ENCODE results near the gene IQCE.
"Not testable (repeated sequence)": the region's sequence is repeated elsewhere in the genome, so short reads cannot be mapped to it uniquely, and the experiment has no call there.

Gene IQCE

DNA sequence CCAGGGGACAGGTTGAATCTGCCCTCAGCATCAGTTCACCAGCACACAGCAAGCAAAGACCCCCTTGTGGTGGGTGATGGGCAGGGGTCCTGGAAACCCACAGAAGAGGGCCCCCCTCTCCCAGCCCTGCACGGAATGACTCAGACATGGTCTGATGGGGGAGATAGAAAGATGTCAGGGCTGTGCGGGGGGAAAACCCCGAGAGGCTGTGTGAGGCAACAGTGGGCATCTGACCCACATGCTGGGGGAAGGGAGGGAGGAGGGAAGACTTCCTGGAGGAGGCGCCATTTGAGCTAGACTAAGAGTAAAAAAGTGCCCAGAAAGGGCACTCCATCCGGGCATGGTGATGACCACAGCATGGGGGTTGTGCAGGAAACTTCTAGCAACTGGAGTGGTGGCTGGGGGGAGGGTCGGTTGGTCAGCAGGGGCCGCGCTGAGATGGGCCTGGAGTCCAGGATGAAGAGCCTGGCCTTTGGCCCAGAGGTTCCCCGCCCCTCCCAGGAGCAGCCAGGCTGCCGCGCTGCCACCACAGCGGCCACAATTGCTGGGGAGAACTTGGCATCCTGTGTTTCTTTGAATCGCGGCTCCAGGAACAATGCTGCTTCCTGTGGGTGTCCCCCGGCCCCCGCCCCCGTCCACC is 36.7 kb upstream of the IQCE start:
- DNase-seq: no peak

DNA sequence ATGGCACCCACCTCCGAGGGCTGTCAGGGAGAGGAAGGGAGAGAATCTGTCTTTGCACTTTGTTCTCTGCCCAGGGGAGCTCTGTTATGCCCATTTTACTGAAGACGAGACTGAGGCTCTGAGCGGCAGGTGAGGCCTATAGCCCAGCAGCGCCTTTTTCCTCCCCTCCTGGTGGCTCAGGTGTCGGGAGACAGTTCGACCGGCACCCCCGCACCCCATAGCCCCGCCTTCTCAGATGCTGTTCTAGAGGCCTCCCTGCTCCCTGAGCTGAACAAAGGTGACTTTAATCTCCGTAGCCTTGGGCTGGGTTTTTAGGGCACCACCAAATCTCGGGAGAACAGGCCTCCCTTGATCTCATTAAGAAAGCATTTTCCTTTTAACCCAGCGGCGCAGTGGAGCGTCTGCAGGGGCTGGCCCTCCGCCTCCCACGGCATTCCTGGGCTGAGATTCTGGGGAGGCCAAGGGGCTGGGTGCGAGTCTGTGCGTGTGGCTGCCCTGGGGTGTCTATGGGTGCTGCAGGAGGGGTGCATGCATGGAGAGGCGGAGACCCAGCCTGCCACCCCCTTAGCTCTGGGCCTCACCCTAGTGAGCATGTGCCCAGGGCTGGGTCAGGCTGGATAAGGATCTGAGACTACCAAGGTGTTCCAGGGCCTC is 35.9 kb upstream of the IQCE start:
- no peak for DNase-seq

- DNase-seq: no peak
Measured at GRCh38 chr7:2523461-2523936, 35.3 kb upstream of the IQCE start.

GRCh38 chr7:2523941-2524807 is 34.6 kb upstream of the IQCE start:
- DNase-seq: no peak

- no peak for DNase-seq
Measured at GRCh38 chr7:2524808-2525657, 33.7 kb upstream of the IQCE start.

DNA sequence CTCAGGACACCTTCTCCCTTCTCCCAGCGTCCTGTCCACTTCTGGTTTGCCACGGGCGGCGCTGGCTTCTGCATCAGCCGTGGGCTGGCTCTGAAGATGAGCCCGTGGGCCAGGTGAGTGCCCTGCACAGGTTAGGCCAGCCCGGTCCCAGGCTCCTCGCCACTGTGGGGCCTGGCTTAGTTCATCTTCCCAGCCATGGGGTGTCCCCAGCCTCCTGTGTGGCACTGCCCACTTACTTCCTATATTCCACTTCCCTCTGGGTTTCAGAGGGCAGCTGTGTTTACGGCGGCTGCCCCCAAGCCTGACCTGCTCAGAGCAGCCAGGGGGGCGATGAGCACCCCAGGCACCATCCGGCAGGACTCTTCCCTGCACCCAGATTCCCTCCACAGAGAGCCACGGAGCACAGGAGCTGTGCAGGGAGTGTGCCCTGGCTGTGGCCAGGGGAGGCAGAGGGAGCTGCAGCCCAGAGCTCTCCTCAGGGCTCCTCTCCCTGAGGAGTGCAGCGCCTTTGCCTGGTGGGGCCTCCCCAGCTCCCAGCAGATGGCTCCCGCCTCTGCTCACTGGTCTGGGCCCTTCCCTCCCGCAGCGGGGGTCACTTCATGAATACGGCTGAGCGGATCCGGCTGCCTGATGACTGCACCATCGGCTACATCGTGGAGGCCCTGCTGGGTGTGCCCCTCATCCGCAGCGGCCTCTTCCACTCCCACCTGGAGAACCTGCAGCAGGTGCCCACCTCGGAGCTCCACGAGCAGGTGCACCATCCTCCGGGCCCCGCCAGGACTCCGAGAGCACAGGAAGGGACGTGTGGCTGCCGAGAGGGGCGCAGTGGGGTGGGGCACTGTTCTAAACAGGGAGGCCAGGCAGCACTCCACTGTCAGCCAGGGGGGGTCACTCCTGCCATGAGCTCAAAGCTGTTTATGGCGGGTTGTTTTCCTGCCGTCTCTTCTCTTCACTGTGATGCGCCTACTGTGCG is 32.8 kb upstream of the IQCE start:
- DNase-seq: no peak

- DNase-seq: no peak
Measured at GRCh38 chr7:2526659-2527504, 31.9 kb upstream of the IQCE start.

DNA sequence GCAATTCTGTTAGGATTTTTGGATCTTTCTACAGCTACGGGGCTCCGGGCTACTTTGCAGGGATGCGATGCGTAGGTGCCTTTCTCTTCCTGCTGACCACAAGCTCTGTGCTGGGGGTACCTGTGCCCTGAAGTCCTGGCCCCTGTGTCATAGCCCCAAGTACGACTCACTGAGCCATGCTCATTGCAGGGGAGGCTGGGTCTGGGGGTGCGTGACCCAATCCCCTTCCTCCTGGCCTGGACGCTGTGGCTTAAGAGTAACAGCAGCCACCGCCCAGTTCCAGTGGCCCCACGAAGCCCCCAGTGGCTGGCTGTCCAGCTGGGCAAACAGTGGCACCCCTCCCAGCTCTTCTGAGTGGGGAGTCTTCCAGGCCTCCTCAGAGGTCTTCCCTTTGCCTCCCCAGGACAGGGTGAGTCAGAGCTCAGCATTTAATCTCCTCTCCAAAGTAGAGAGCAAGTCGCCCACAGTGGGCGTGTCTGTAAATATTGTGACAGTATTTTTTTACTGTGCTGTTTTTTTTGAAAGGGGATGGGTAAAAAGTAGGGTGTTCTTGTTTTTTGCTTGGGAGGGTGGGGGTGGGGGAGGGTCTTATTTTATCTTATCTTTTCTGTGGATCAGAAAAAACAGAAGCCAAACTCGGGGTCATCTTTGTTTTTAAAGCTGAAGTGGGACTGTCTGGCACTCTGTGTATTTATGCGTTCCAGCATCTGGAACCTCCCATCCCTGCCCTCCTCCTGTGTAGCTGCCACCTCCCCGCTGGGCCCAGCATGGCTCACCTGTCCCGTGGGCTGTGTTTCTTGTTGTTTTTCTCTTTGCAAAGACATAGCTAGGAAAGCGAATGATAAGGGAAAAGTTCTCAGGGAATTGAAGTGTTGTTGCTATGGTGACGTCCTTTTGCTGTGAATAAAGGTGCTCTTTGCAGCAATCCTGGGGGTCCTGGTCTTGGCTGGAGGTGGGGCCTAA is 31.0 kb upstream of the IQCE start:
- DNase-seq: no peak

GRCh38 chr7:2528481-2529095 is 30.2 kb upstream of the IQCE start:
- DNase-seq: no peak

GRCh38 chr7:2529161-2530070 is 29.4 kb upstream of the IQCE start:
- DNase-seq: no peak

DNA sequence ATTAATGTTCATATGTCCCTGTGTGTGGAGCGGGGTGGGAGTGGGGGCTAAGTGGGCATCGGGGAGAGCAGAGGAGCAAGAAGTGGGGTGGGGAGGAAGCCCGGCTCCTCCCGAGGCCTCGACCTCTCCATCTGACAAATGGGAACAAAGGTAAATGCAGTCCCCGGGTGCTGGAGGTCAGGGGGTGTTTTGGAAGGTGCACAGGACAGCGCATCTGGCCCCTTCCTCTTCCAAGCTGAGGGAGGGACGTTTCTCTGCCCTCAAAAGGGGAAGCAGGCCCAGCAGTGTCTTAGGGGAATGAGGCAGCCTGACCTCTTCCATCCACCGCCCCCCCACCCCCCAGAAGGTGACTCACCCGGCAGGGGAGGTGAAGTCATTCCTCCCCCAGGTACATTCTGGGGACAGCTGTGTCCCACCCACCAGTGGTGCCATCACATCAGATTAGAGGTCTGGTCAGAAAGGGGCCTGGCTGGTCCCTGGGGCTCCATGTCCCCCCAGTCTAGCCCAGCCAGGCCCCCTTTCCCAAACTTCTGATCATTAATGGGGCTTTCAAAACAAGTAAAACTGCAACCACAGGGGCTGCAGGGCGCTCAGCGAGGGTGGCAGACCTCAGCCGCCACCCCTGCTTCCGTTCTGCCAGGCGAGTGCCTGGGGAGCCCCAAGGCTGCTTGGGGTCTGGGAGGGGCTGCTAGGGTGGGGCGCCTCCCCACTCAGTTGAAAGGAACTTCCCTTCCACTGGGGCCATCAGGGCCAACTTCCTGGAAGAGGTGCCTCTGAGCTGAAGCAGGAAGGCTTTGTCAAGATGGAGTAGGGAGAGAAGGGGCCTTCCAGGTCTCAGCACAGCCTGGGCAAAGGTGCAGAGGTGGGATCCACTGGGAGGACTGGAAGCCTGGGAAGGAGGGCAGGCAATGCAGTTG is 28.4 kb upstream of the IQCE start:
- DNase-seq: no peak

GRCh38 chr7:2530994-2531795 is 27.6 kb upstream of the IQCE start:
- not testable (repeated sequence) for DNase-seq

DNA sequence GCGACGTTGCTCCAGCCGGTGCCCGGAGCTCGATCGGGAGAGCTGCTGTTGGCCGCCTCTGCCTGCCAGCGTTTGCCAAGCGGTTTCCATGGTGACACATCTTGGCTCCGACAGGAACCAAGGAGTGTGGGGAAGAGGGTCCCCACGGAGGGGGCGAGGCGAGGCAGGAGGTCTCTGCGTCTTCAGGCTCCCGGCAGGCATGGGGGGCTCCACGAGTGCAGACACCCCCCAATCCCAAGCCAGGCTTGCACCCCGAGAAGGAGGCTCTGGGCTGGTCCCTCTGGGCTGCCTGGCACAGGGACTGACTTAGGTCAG is 27.0 kb upstream of the IQCE start:
- DNase-seq: not testable (repeated sequence)

- DNase-seq: not testable (repeated sequence)
Measured at GRCh38 chr7:2532199-2532772, 26.5 kb upstream of the IQCE start.

GRCh38 chr7:2532816-2533215 is 26.0 kb upstream of the IQCE start:
- DNase-seq: not testable (repeated sequence)
